B cell (primary cell): Measurements from ENCODE around the gene SLC15A4. TPM values are rescaled to one million over a fixed set of nuclear protein-coding genes. Genes with fewer than 3 reads are reported as not detected.

Experiments
- ATAC-seq: fragments of 200-7000 bp; cut with Tn5 transposase; one replicate; pipeline ENCODE4 v1.10.0; 2021; ENCODE audit warnings: low read depth, mild to moderate bottlenecking, moderate number of reproducible peaks, moderate library complexity
- CTCF ChIA-PET: fragments of 350-600 bp; sonication (Branson Sonifier 250); formaldehyde crosslinking; loops from one replicate; lab custom pipeline; 2021; ENCODE audit warnings: antibody characterized with exemption, inconsistent platforms; lab: Charles Lee
- POLR2A ChIA-PET: fragments of 350-600 bp; sonication (Branson Sonifier 250); formaldehyde crosslinking; loops from one replicate; lab custom pipeline; 2021; ENCODE audit warnings: antibody characterized with exemption; lab: Charles Lee
- DNase-seq: peaks from one replicate; pipeline ENCODE4 v3.0.0; 2013
- H2AFZ ChIP-seq: 2 replicates; pipeline ENCODE4 v1.6.1; 2012; ENCODE audit warnings: mild to moderate bottlenecking, low read depth, low read length; ENCODE audit not compliant: insufficient read depth, poor library complexity, severe bottlenecking
- H3K27ac ChIP-seq, 2 donors: 1 replicate in 1 of 2; 2 replicates in 1 of 2; pipeline ENCODE4 v1.5.1; 2012 to 2013; ENCODE audit warnings: low read length in 2 of 2, mild to moderate bottlenecking in 2 of 2, moderate library complexity in 1 of 2
- H3K27me3 ChIP-seq, 4 experiments: fragments of 200-600 bp in 1 of 4; sonication (generic) in 1 of 4; replicated peaks in 1 of 4; 1 replicate in 2 of 4; 2 replicates in 2 of 4; pipeline versions ENCODE4 v1.6.1 to v1.7.0; 2013 to 2016; ENCODE audit warnings: low read length in 3 of 4, mild to moderate bottlenecking in 2 of 4, mixed read lengths in 1 of 4, moderate library complexity in 1 of 4; ENCODE audit not compliant: insufficient read depth in 4 of 4, control insufficient read depth in 3 of 4; ENCODE audit errors: control extremely low read depth in 1 of 4
- H3K36me3 ChIP-seq, 2 experiments: replicated peaks in 1 of 2; 1 replicate in 1 of 2; 2 replicates in 1 of 2; pipeline versions ENCODE4 v1.6.1 to v1.7.1; 2013; ENCODE audit warnings: low read length in 1 of 2; ENCODE audit not compliant: insufficient read depth in 2 of 2, control insufficient read depth in 1 of 2; ENCODE audit errors: control extremely low read depth in 1 of 2, extremely low read depth in 1 of 2
- H3K4me1 ChIP-seq, 2 donors: fragments of 200-600 bp in 1 of 2; sonication (generic) in 1 of 2; 1 replicate in 1 of 2; 2 replicates in 1 of 2; pipeline versions ENCODE4 v1.5.1 to v1.6.1; 2013 to 2017; ENCODE audit warnings: low read length in 2 of 2; ENCODE audit not compliant: control insufficient read depth in 2 of 2, insufficient read depth in 2 of 2
- H3K4me2 ChIP-seq: replicated peaks from 2 replicates; pipeline ENCODE3; 2012; ENCODE audit warnings: mild to moderate bottlenecking, low read depth, low read length; ENCODE audit not compliant: poor library complexity, severe bottlenecking
- H3K4me3 ChIP-seq, 5 experiments: fragments of 200-600 bp in 1 of 5; sonication (generic) in 1 of 5; 1 replicate in 3 of 5; 2 replicates in 2 of 5; pipeline versions ENCODE4 v1.5.1 to v1.7.0; 2011 to 2016; ENCODE audit warnings: low read length in 4 of 5, mild to moderate bottlenecking in 4 of 5, low read depth in 2 of 5, control low read depth in 1 of 5, moderate library complexity in 1 of 5; ENCODE audit not compliant: insufficient read depth in 1 of 5; ENCODE audit errors: control extremely low read depth in 1 of 5, extremely low read depth in 1 of 5
- H3K79me2 ChIP-seq: fragments of 200-600 bp; sonication (generic); one replicate; pipeline ENCODE4 v1.6.0; 2016; ENCODE audit warnings: low read length; ENCODE audit not compliant: control insufficient read depth, insufficient read depth
- H3K9ac ChIP-seq: fragments of 200-600 bp; sonication (generic); 2 replicates; pipeline ENCODE4 v1.6.1; 2017; ENCODE audit warnings: mild to moderate bottlenecking, low read length, moderate library complexity
- H3K9me3 ChIP-seq, 3 donors: one replicate each; pipeline versions ENCODE4 v1.6.1 to v1.7.1; 2013; ENCODE audit warnings: low read length in 2 of 3; ENCODE audit not compliant: control insufficient read depth in 2 of 3, insufficient read depth in 1 of 3; ENCODE audit errors: control extremely low read depth in 1 of 3
- H4K20me1 ChIP-seq: 2 replicates; pipeline ENCODE4 v1.6.0; 2012; ENCODE audit warnings: mild to moderate bottlenecking, low read length; ENCODE audit not compliant: insufficient read depth, control insufficient read depth, poor library complexity, severe bottlenecking
- H3K27ac Mint-ChIP-seq: one replicate; pipeline ENCODE4 v1.8.0; 2021; ENCODE audit warnings: mixed read lengths
- H3K27me3 Mint-ChIP-seq: one replicate; pipeline ENCODE4 v1.8.0; 2021; ENCODE audit warnings: mixed read lengths
- H3K4me1 Mint-ChIP-seq: one replicate; pipeline ENCODE4 v1.8.0; 2021; ENCODE audit warnings: mixed read lengths
- H3K4me3 Mint-ChIP-seq: one replicate; pipeline ENCODE4 v1.8.0; 2021; ENCODE audit warnings: mixed read lengths
- H3K9me3 Mint-ChIP-seq: one replicate; pipeline ENCODE4 v1.8.0; 2022; ENCODE audit warnings: mixed read lengths; ENCODE audit not compliant: insufficient read depth
- CTCF ChIP-seq: fragments of 200-600 bp; IDR thresholded peaks from one replicate; pipeline ENCODE4 v1.8.0; 2022; ENCODE audit warnings: antibody characterized with exemption, mild to moderate bottlenecking
- EZH2 ChIP-seq: IDR thresholded peaks from 2 replicates; pipeline ENCODE4 v1.6.1; 2012; ENCODE audit warnings: borderline replicate concordance, low read depth, mild to moderate bottlenecking, moderate library complexity, low read length; ENCODE audit not compliant: insufficient read depth, poor library complexity, severe bottlenecking
- WGBS: methylation state at CpG from one replicate; pipeline ENCODE4 v1.1.5; 2013; ENCODE audit warnings: missing lambda C conversion rate; ENCODE audit not compliant: insufficient coverage; 5-methylcytosine and 5-hydroxymethylcytosine counted together
- intact Hi-C: fragments of 100-400 bp; cut with micrococcal nuclease; formaldehyde crosslinking; loops from one replicate; pipeline ENCODE4 v1.10.0; 2022
- polyA plus RNA-seq: library from polyadenylated mRNA; depleted of rRNA; stranded (reverse); fragments of >200 nt; gene quantifications from 2 replicates; pipeline ENCODE4 v1.2.3, GENCODE V29; 2012
- total RNA-seq, 2 donors: library from RNA; stranded (reverse); fragments of 120-200 nt in 1 of 2; gene quantifications; 1 replicate in 1 of 2; 2 replicates in 1 of 2; pipeline versions ENCODE4 v1.2.3 to v1.2.4, GENCODE V29; 2013 to 2022

Gene SLC15A4
- total and polyA plus RNA-seq, 2 donors (not counting 1 experiment from before 2014, with no cell fraction given), result 48.9 to 67.2 TPM

DNA sequence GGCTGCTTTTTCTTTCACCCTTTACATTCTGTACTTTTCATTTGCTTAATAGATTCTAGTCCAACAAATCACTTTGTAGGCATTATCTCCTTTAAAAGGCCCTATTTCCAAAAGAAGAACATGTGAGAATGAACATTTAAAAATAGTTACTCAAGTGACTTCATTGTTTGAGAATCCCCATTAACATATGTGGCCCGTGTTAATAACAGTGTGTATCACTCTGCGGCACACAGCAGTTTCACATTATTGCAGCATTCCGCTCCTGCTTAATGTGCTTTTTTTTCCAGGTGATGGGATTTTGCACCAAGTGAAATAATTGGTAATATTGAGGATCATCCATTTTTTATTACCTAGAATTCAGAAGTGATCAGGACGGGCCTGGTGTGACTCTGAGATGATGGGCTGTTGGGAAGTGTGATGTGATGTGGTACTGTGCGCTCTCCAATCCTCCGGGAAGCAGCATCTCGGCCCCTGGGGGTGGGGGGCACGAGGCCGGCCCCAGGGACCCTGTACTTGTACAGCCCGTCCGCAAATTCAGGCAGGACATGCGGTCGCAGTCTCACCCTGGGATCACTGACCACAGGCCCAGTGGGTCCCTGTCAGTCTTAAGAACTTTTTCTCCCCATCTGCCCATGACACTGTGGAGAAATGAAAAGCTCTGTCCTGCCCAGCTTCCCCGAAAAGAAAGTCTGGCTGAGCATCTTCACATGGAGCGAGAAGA lies 32.9 kb downstream of the SLC15A4 start:
- no peak overlapping the region for H3K4me2 ChIP-seq
- H3K36me3 ChIP-seq, result peaks cover 0 to 32% of the 10 kb centered on the region in 2 experiments
- no peak for ATAC-seq
- H3K4me3 Mint-ChIP-seq, result peak overlapping the region; percentile 20
- H3K27me3 Mint-ChIP-seq, result no peaks in the 10 kb centered on the region
- peaks cover 89 to 90% of the 10 kb centered on the region in 2 donors for H3K4me1 ChIP-seq
- H3K9ac ChIP-seq, result no peak overlapping the region
- intact Hi-C loops, result no loop called here
- no peaks in the 10 kb centered on the region for H3K9me3 ChIP-seq
- TF ChIP-seq CTCF (no peak), EZH2 (no peak)
- WGBS, result 96% methylated on average over 13 of the region's 15 CpGs
- H3K9me3 Mint-ChIP-seq, result no peaks in the 10 kb centered on the region
- ChIA-PET CTCF (interaction anchor here (1.5 kb wide), 1 partner anchor 9 kb away, joined by 4 read pairs; no protein-coding TSS in a partner anchor), POLR2A (no interaction called here)
- H3K27ac Mint-ChIP-seq, result peak overlapping the region; percentile 71
- peaks cover 32% of the 10 kb centered on the region for H3K79me2 ChIP-seq
- no peak for DNase-seq
- H3K4me3 ChIP-seq, result no peak overlapping the region
- H3K4me1 Mint-ChIP-seq, result peaks cover 77% of the 10 kb centered on the region
- H4K20me1 ChIP-seq, result no peaks in the 10 kb centered on the region
- H3K27me3 ChIP-seq, result no peaks in the 10 kb centered on the region
- H3K27ac ChIP-seq, result peak overlapping the region; percentile 22 to 93
- no peak overlapping the region for H2AFZ ChIP-seq

- Histone ChIP-seq H3K4me1 (peaks cover 83 to 84% of the 10 kb centered on the region in 2 donors), H3K27ac (peak overlapping the region; percentile 22 to 93)
- no peaks in the 10 kb centered on the region for H3K27me3 Mint-ChIP-seq
Observed at GRCh38 chr12:128790221-128790620, 33.5 kb downstream of the SLC15A4 start.

More at GRCh38 chr12:128790221-128790620, 33.5 kb downstream of the SLC15A4 start:
- no peak for DNase-seq
- ATAC-seq, result no peak
- H3K36me3 ChIP-seq, result peaks cover 0 to 32% of the 10 kb centered on the region in 2 experiments
- Mint-ChIP-seq H3K4me3 (peak overlapping the region; percentile 18), H3K9me3 (no peaks in the 10 kb centered on the region), H3K4me1 (peaks cover 72% of the 10 kb centered on the region), H3K27ac (peak overlapping the region; percentile 71)
- H3K79me2 ChIP-seq, result peaks cover 33% of the 10 kb centered on the region
- CTCF ChIA-PET, result interaction anchor here (1.3 to 1.5 kb wide), 2 partner anchors 9 to 34 kb away, joined by 4 read pairs; partner anchors contain the start of gene SLC15A4
- H3K4me2 ChIP-seq, result no peak overlapping the region
- no peak for TF ChIP-seq CTCF
- no peak for TF ChIP-seq EZH2
- no peak overlapping the region for H2AFZ ChIP-seq
- H4K20me1 ChIP-seq, result no peaks in the 10 kb centered on the region
- intact Hi-C loops, result no loop called here
- WGBS, result 79% methylated on average over 11 of the region's 11 CpGs
- H3K9me3 ChIP-seq, result no peaks in the 10 kb centered on the region
- H3K9ac ChIP-seq, result no peak overlapping the region
- no peaks in the 10 kb centered on the region for H3K27me3 ChIP-seq
- POLR2A ChIA-PET, result no interaction called here
- no peak overlapping the region for H3K4me3 ChIP-seq
